ENCODE data around the gene CLEC16A. TPM values are rescaled to one million over a fixed set of nuclear protein-coding genes. Genes with fewer than 3 reads are reported as not detected.
A peak's percentile ranks its signal among the peaks of the same experiment; 100 is the strongest.

Gene CLEC16A
- total and polyA plus RNA-seq, 9 of the 15 experiments (the other 6 are each of a cell fraction or from before 2014, with no cell fraction given): 1.00 to 22.3 (median 10.0) TPM

GRCh38 chr16:10944249-10945064 lies at the start of gene CLEC16A (continued):
- TF ChIP-seq XRCC5 (IDR thresholded peaks at IDR 0.05; ENCODE audit: low read depth, low read length) (no peak), NFE2 (IDR thresholded peaks at IDR 0.05; ENCODE audit: low read depth) (no peak), HNRNPUL1 (IDR thresholded peaks at IDR 0.05; ENCODE audit: low read length) (no peak), NFIC (IDR thresholded peaks at IDR 0.05) (no peak), CBX3 (IDR thresholded peaks at IDR 0.05; ENCODE audit: borderline replicate concordance in 1 of 2, low read length in 2 of 2) (peak in 1 of 2 experiments; percentile 19; a peak in 1 of 3 replicates), ZNF655 (CRISPR knock-in tag; IDR thresholded peaks at IDR 0.05) (no peak), TCF3 (CRISPR knock-in tag; IDR thresholded peaks at IDR 0.05) (0 out of 2 replicates have a peak, but pooled peaks have one; percentile 6), NRF1 (conservative IDR thresholded peaks at IDR 0.05 in 1 of 2, IDR thresholded peaks at IDR 0.05 in 1 of 2) (peak; percentile 75 to 79), HEY1 (CRISPR knock-in tag; IDR thresholded peaks at IDR 0.05; ENCODE audit: borderline replicate concordance) (no peak), KLF16 (IDR thresholded peaks at IDR 0.05) (no peak), PCBP2 (IDR thresholded peaks at IDR 0.05; ENCODE audit: low read depth, low read length, poor library complexity, severe bottlenecking) (no peak), ETS2 (tag; IDR thresholded peaks at IDR 0.05; ENCODE audit: borderline replicate concordance, poor library complexity, severe bottlenecking) (no peak), HDAC3 (IDR thresholded peaks at IDR 0.05; ENCODE audit: borderline replicate concordance, partially characterized antibody) (no peak), SMAD4 (CRISPR knock-in tag; conservative IDR thresholded peaks at IDR 0.05) (no peak), SRF (CRISPR knock-in tag; IDR thresholded peaks at IDR 0.05) (peak in 1 of 2 experiments; percentile 77; a peak in 1 of 4 replicates)
- TF ChIP-seq, protein P1, sequence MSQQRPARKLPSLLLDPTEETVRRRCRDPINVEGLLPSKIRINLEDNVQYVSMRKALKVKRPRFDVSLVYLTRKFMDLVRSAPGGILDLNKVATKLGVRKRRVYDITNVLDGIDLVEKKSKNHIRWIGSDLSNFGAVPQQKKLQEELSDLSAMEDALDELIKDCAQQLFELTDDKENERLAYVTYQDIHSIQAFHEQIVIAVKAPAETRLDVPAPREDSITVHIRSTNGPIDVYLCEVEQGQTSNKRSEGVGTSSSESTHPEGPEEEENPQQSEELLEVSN (IDR thresholded peaks at IDR 0.05; ENCODE audit: borderline replicate concordance in 1 of 2, extremely low read depth in 1 of 2, insufficient read depth in 1 of 2, insufficient read length in 1 of 2, low read depth in 1 of 2, low read length in 1 of 2, poor library complexity in 1 of 2, severe bottlenecking in 1 of 2): peak in 1 of 2 experiments; percentile 27
- TF ChIP-seq, protein P2, sequence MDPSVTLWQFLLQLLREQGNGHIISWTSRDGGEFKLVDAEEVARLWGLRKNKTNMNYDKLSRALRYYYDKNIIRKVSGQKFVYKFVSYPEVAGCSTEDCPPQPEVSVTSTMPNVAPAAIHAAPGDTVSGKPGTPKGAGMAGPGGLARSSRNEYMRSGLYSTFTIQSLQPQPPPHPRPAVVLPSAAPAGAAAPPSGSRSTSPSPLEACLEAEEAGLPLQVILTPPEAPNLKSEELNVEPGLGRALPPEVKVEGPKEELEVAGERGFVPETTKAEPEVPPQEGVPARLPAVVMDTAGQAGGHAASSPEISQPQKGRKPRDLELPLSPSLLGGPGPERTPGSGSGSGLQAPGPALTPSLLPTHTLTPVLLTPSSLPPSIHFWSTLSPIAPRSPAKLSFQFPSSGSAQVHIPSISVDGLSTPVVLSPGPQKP (CRISPR knock-in tag; IDR thresholded peaks at IDR 0.05): no peak
- TF ChIP-seq, protein P3, sequence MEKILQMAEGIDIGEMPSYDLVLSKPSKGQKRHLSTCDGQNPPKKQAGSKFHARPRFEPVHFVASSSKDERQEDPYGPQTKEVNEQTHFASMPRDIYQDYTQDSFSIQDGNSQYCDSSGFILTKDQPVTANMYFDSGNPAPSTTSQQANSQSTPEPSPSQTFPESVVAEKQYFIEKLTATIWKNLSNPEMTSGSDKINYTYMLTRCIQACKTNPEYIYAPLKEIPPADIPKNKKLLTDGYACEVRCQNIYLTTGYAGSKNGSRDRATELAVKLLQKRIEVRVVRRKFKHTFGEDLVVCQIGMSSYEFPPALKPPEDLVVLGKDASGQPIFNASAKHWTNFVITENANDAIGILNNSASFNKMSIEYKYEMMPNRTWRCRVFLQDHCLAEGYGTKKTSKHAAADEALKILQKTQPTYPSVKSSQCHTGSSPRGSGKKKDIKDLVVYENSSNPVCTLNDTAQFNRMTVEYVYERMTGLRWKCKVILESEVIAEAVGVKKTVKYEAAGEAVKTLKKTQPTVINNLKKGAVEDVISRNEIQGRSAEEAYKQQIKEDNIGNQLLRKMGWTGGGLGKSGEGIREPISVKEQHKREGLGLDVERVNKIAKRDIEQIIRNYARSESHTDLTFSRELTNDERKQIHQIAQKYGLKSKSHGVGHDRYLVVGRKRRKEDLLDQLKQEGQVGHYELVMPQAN (IDR thresholded peaks at IDR 0.05; ENCODE audit: borderline replicate concordance): peak; percentile 49; the same call in 1 of the 2 replicates
- TF ChIP-seq, protein P4, sequence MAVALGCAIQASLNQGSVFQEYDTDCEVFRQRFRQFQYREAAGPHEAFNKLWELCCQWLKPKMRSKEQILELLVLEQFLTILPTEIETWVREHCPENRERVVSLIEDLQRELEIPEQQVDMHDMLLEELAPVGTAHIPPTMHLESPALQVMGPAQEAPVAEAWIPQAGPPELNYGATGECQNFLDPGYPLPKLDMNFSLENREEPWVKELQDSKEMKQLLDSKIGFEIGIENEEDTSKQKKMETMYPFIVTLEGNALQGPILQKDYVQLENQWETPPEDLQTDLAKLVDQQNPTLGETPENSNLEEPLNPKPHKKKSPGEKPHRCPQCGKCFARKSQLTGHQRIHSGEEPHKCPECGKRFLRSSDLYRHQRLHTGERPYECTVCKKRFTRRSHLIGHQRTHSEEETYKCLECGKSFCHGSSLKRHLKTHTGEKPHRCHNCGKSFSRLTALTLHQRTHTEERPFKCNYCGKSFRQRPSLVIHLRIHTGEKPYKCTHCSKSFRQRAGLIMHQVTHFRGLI (CRISPR knock-in tag; IDR thresholded peaks at IDR 0.05): no peak

All from K562 (cell line).